ENCODE data around the gene TMEM186. TPM values are rescaled to one million over a fixed set of nuclear protein-coding genes. Genes with fewer than 3 reads are reported as not detected.

TMEM186 gene
- total RNA-seq, 1 experiment from 2014 or later = 20.5 TPM

Other genes with a start within 250 kb of the TMEM186 start
- gene TMEM114, start 207.1 kb downstream of the TMEM186 start, total RNA-seq (2021) = not detected in 2 replicates
- gene METTL22, start 175.9 kb downstream of the TMEM186 start, total RNA-seq (2021) = 62.2 and 79.2 TPM in 2 replicates
- 8.6 and 12.9 TPM in 2 replicates for gene ABAT, start 123.0 kb downstream of the TMEM186 start, total RNA-seq (2021)
- 40.0 and 54.4 TPM in 2 replicates for gene PMM2, start 200 bp upstream of the TMEM186 start, total RNA-seq (2021)
- gene CARHSP1, start 71.4 kb upstream of the TMEM186 start, total RNA-seq (2021) = 179 and 186 TPM in 2 replicates
- gene LITAFD, start 84.7 kb upstream of the TMEM186 start, total RNA-seq (2021) = not detected in 2 replicates
- gene USP7, start 166.3 kb upstream of the TMEM186 start, total RNA-seq (2021) = 113 and 167 TPM in 2 replicates

All from PC-9 (cell line).